GM19240 (cell line): ENCODE data around the gene FSTL4.
A peak's percentile ranks its signal among the peaks of the same experiment; 100 is the strongest.

Experiments
- DNase-seq: peaks from one replicate; pipeline ENCODE4 v3.0.0; 2011; ENCODE audit warnings: low spot score; ENCODE audit not compliant: insufficient read length

FSTL4 gene

GRCh38 chr5:133430095-133430494 lies 182.2 kb downstream of the FSTL4 start:
- DNase-seq, result no peak

GRCh38 chr5:133429046-133429445 lies 183.3 kb downstream of the FSTL4 start:
- DNase-seq, result no peak

DNA sequence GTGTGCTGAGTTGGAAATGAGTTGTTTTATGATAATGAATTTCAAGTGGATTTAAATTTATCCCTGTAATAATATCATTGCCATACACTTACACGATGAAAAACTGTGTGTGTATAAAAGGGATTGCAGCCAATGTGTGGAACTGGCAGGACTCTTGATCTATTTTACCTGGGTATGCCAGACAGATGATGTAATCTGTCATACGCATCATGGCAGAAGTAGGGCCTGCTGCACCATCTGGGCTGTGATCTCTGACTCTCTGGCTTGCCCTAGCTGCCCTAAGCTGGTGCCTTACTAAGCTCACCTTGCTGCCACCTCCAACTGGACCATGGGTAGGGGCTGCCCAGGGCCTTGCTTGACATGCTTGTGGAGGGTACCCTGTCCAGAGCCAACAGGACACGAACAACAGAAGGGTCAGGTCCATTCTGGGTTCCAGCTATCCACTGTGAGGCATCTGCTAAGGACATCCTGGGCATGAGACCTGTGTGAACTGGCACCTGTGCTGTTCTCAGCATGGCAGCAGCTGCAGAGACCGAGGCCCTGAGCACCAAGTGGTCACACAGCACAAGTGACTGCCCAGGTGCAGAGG lies 184.2 kb downstream of the FSTL4 start:
- DNase-seq, result no peak

DNA sequence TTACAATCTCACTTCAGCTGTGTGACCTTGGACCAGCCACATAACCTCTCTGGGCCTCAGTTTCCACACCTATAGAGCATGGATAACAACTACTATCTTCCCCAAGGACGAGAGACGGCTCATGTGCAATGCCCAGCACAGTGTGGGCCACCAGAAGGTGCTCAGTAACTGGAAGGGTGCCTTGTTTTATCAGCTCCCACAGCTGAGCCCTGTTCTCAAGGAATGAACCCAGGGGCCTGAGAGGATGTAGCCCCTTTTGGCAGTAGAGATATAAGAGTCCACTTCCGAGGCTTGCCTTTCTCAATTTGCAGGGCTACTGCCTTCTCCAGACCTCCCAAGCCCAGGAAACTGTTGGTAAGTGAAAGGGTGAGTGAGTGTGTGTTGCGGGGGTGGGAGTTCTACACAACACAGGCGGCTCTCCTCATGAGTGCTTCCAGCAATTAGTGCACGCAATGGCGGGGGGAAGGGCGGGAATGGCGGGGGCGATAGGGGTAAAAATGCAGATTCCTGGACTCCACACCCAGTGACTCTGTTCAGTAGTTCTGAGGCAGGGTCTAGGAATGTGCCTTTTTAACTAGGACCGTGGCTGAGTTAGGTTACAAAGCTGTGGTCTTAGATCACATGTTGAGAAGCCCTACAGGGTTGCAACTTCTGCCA lies 185.1 kb downstream of the FSTL4 start:
- no peak for DNase-seq

DNA sequence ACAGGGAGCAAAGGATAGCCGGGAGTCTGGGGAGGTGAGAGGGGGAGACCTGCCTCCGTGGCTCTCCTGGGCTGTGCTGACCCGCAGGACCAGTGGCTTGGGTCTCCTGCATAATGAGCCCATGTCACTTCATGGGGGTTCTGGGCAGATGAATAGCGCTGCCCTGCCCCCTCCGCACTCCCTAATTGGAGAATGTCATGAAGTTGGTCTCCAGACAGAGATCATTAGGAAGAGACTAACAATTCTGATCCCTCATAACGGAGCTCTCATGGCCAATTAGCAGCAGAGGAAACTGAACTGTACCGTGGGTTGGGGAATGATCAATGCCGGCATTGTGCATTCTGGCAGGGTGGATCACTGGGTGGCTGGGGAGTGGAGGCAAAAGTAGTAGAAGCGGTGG lies 186.1 kb downstream of the FSTL4 start:
- no peak for DNase-seq

DNA sequence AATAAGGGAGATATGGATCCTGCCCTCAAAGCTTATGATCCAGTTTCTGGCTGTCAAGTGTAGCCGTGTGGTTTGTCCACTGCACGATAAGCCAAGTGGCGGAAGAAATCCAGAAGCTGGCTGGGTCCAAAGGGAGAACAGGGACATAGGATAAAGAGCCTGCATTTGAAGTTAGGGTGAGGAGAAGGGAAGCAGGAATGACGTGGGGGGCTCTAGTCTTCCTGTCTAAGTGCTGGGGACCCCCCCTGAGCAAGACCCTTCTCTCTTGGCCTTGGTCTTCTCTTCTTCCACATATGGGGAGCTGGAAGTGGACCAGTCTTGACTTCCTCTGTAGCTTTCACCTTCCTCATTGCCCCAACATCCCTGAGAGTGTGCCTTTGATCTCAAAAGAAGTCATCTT lies 186.6 kb downstream of the FSTL4 start:
- no peak for DNase-seq

DNA sequence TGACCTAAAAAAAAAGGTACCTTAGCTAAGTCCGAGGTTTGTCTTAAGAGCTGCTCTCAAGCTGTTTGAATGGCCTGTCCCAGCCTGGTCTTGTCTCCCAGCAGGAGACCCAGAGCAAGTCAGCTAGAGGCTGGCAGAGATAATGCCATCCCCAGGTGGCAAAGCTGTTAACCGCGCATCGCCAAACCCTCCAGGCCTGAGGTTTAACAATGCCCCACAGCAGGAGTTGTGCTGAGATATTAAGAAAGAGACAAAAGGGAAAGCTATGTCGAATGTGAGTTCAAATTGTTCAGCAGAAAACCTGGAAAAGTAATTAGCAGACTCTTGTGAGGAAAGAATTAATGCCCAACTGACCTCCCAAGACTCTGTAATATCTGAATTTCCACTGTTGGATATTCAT lies 187.1 kb downstream of the FSTL4 start:
- DNase-seq, result no peak

- peak; percentile 56 for DNase-seq
Observed at GRCh38 chr5:133423618-133424282, 188.6 kb downstream of the FSTL4 start.

GRCh38 chr5:133423011-133423617 lies 189.2 kb downstream of the FSTL4 start:
- no peak for DNase-seq

- DNase-seq, result no peak
Observed at GRCh38 chr5:133421806-133422205, 190.5 kb downstream of the FSTL4 start.

- no peak for DNase-seq
Observed at GRCh38 chr5:133421394-133421793, 190.9 kb downstream of the FSTL4 start.

DNA sequence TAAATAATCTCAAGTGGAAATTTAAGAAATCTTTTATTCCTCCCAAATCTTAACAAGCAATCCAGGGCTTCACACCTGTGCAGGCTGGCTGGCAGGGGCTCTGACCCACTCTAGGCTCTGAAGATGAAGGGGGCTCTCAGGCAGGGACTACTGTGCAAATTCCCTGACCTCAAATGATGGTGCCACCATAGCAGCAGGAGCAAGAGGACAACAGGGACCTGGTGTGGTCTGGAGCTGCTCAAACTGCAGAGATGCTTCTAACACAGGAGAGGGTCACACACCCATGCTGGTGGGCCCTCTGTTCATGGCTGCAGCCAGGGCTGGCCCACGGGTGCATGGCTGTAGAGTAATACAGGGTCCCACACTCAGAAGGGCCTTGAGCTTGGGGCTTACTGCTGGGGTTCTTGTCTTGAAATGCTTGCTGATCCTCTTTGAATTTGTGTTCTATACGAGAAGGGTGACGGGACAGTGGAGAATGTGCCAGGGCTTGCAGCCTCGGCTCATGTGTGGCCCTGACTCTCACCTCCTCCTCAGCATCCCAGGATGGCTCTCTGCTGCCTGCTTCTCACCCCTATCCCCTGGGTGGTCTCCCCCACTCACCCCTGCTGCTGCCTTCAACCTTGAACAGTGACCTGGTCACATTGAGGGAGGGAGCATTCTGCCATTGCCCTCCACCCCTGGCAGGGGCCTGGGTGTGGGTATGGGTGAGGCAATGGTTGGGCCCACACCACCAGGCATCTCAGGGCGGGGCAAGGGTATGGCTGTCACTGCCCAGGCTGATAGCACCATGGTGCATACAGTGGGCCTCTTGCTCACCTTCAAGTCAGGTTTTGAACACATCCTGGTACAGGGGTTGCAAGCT lies 191.7 kb downstream of the FSTL4 start:
- DNase-seq, result no peak

DNA sequence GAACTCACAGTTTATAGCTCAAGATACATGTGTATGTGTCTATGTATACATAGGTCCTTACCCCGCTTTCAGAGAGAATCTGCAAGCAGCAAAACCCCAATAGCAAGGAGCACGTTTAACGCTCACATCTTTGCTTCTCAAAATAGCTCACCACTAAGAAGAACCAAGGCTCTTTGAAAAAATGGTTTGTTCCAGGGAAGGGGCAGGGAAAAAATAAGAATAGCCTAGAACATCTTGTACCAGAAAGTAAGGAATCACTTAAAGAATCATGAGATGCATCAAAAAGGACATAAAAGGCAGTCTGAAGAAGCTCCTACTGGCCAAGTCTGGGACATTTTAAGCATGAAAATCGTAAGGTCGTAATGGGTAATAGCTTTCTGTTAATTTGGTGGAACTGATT lies 196.4 kb downstream of the FSTL4 start:
- DNase-seq, result no peak

GRCh38 chr5:133415506-133415905 lies 196.8 kb downstream of the FSTL4 start:
- no peak for DNase-seq

- DNase-seq, result no peak
Observed at GRCh38 chr5:133412661-133413060, 199.7 kb downstream of the FSTL4 start.

DNA sequence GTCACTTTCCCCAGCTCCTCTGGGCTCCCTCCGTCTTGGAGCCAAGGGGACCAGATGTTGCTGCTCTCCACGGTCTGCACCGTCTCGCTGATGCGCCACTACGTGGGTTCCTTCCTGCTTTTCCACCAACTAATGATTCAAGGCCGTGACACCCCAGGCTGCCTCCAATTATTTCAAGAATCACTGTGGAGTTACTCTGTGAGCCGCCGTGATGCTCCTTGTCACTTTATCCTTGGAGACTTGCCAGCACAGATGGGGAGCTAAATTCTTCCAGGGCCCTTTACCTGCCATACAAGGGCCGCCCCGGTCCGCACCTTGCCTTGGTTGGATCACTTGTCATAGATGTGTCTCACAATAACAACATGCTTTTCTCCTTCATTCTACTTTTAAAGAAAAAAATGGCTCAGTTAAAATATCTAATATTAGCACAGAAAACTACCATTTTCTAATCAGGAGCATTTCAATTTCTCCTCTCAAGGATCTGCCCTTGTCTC lies 202.0 kb downstream of the FSTL4 start:
- no peak for DNase-seq

GRCh38 chr5:133409210-133409674 lies 203.1 kb downstream of the FSTL4 start:
- no peak for DNase-seq

GRCh38 chr5:133408322-133408721 lies 204.0 kb downstream of the FSTL4 start:
- no peak for DNase-seq

DNA sequence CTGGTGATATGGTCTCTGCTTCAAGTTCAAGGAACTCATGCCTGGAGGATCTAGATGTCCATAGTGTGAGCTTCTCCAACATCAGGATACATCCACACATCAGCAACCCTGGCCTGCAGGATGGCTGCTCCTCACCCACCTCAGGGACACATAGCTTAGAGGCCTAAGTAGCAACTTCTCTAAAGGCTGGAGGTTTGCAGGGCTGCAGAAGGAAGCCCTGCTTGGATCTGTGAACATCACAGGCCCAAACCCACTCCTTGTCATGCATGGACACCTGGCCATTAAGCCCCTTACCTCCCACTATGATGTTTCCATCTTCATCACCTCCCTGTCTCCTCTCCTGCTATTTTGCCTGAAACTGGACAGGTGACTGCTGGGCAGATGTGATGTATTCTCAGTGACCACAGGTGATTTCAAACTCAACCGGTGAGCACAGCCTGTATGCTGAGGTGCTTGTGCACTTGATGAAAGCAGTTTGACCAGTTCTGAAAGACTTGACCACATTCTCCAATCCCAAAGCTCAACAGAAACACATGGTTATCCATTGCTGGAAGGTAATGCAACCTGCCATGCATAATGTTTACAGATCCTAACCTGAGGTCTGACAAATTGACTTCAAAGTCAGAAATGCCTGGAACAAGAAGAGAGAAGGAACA lies 205.2 kb downstream of the FSTL4 start:
- DNase-seq, result no peak

DNA sequence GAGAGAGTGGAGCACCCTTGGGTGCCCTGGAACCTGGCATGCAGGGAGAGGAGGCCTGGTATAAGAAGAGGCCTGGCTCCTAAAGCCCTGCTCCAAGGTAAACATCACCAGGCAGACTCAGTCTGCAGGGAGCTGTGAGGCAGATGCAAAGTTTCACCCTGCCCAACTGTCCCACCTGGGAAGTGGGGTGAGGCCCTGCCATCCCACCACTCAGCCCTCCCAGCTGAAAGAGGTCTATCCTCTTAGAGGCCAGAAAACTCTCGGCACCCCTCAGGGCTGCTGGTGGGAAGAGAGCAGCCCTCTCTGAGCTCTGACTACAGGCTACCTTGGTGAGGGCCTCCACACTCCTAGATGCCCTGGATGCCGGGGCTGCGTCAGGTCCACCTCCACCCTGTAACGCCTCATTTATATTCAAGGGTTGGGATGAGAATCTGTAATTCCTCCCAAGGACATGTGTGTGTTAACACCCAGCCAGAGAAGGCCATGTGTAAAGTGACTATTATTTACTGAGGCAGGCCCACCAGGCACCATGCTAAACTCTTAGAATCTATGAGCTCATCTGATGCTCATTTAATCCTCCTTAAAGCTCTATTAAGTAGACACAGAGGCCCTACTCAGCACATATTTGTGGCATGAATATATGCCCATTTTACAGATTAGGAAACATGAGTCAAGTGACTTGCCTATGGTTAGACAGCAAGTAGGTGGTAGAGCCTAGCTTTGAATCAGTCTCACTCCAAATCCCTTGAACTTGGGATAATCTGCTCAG lies 205.9 kb downstream of the FSTL4 start:
- no peak for DNase-seq
